Activated T-helper 9 cell treated with anti-CD3 and anti-CD28 coated beads, Interleukin-2, amount 50 U/mL, for 16 hours (primary cell): ENCODE data around the gene MAP6.

Source experiments
- DNase-seq: peaks from one replicate; pipeline ENCODE4 v3.0.0-alpha.2; 2020; ENCODE audit warnings: low read depth

Gene MAP6

DNA sequence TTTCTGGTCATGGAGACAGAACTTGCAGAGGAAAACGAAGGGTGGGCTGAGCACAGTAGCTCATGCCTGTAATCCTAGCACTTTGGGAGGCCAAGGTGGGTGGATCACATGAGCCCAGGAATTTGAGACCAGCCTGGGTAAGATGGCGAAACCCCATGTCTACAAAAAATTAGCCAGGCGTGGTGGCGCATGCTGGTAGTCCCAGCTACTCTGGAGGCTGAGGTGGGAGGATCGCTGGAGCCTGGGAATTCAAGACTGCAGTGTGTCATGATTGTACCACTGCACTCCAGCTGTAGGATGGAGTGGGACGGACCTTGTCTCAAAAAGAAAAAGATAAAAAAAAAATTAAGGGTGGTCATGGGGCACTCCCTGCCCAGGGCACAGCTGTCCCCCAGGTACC lies 100.9 kb downstream of the MAP6 start:
- no peak for DNase-seq

DNA sequence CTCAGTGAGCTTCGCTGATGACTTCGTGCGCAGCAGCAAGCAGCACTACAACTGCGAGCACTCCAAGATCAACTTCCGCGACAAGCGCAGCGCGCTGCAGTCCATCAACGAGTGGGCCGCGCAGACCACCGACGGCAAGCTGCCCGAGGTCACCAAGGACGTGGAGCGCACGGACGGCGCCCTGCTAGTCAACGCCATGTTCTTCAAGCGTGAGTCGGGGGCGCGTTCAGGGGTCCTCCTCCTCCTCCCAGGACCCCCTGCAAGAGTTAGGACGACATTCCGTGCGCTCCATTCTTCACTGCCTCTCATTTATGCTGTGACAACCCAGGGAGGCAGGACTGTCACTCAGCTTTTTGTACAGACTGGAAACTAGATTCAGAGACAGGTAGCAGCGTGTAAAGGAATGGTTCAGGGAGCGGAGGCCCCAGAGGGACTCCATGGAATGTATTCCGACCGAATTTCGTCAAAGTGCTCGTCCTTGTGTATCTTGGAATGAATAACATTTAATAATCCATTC lies 102.0 kb downstream of the MAP6 start:
- DNase-seq: no peak

DNA sequence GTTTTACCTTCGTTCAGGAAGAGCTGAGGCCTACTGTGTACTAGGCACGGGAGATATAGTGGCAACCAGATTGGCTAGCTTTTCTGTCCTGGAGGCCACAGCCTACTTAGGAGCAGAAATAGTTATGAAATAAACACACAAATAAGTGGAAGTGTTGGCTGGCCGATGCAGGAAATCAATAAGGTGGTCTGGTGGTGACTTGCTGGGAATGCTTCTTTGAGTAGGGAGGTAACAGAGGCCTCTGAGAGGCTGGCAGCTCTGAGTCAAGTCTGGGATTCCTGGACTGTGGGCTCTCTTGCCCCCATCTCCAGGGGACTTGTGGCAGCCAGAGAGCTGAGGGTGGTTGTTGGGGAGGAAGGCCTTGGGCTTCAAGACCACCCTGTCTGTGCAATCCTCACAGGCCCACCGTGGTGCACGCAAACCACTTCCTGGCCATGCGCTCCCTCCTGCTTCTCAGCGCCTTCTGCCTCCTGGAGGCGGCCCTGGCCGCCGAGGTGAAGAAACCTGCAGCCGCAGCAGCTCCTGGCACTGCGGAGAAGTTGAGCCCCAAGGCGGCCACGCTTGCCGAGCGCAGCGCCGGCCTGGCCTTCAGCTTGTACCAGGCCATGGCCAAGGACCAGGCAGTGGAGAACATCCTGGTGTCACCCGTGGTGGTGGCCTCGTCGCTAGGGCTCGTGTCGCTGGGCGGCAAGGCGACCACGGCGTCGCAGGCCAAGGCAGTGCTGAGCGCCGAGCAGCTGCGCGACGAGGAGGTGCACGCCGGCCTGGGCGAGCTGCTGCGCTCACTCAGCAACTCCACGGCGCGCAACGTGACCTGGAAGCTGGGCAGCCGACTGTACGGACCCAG lies 102.7 kb downstream of the MAP6 start:
- no peak for DNase-seq

DNA sequence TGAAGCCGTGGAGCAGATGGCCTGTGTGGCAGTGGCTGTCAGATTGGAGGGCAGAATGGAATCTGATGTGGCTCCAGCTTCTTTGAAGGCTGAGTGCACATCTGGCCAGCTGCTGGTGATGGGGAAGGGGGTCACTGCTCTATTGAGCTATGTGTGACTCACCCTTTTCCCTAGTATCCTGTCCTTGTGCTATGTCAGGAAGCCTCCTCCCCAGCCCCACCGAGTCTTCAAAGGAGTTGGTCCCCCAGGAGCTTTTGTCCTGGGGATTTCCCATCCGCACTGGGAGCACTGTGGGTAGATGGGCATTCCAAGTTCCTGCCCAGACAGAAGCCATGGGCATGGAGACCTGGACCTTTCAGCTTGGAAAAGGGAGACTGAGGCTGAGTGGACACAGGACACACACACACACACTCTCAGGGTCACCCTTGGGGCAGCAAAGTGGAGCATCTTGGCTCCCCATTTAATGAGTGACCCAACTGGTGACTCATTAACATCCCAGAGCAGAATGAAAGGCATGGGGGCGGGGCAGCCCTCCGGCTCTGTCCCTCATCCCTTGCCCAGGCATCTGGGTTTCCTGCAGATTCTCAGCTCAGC lies 103.5 kb downstream of the MAP6 start:
- no peak for DNase-seq

DNA sequence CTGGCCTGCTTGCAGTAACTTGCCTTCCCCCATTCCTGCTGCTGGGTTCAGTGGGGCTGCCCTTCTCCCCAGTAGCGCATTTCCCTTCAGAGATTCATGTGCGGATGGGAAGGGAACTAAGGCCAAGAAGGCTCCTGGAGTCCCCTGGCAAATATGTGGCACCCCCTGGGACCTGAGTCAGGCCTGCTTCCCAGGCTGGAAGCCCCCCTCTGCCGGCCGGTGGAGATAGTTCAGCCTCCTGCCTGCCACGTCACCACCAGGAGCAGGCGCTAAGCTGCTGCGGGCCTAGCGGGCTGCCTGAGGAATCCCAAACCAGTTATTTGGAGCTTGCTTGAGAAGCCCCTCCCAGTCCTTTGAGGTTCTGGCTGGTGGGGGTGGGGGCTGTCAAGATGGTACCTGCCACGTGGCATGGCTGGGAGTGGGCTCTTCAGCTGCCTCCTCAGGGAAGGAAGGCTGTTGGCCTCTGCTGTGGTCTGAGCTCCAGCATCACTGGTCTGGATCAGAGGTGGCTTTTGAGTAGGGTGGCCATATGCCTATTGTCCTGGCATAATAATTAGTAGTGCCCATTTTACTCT lies 104.8 kb downstream of the MAP6 start:
- DNase-seq: no peak

DNA sequence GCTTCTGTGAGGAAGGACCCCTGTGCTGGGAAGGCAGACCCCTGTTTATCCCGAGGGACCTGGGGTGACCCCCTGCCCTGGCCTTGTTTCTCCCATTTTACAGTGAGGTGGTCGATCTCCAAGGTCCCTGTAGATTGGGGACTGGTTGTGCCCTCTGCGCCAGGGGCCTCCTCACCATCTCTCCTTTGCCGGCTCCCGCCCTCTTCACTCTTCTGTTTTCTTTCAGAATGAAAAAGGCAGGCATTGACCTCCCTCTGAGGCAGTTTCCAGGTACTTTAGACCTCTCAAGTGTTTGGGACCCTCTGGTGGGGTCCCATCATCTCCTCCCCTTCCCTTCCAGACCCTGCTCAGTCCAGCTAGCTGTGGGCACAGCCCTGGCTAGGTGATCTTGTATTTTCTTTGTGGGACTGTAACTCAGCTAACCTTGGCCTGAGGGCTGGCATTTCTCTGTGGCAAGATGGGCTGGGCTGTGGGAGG lies 105.3 kb downstream of the MAP6 start:
- no peak for DNase-seq

DNA sequence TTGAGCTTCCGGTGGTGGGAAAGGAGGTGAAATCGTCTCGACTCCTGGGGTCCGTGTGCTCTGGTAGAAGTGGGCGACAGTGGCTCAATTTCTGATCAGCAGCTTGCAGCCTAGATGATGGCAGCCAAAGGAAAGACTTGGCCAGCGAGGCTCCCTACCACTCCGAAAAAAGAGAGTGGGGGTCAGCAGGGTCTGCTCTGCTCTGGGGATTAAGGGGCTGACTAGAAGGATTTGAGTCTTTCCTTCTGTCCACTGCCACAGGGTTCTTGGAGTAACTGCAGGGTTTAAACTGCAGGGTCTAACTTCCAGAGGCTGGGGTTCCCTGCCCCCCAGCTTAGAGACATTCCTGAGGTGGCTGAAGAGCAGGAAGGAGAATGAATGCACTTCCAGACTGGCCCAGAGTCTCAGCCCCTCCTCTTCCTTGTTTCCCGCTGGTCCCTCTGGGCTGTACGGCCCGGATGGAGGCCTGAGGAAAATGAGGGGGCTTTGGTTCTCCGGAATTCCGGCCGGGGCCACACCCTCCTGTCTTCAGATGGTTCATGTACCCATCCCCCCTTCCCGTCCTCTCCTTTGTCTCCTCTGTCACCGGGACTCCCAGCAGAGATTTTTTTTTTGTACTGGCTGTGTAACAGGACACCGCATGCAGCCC lies 105.9 kb downstream of the MAP6 start:
- DNase-seq: no peak

DNA sequence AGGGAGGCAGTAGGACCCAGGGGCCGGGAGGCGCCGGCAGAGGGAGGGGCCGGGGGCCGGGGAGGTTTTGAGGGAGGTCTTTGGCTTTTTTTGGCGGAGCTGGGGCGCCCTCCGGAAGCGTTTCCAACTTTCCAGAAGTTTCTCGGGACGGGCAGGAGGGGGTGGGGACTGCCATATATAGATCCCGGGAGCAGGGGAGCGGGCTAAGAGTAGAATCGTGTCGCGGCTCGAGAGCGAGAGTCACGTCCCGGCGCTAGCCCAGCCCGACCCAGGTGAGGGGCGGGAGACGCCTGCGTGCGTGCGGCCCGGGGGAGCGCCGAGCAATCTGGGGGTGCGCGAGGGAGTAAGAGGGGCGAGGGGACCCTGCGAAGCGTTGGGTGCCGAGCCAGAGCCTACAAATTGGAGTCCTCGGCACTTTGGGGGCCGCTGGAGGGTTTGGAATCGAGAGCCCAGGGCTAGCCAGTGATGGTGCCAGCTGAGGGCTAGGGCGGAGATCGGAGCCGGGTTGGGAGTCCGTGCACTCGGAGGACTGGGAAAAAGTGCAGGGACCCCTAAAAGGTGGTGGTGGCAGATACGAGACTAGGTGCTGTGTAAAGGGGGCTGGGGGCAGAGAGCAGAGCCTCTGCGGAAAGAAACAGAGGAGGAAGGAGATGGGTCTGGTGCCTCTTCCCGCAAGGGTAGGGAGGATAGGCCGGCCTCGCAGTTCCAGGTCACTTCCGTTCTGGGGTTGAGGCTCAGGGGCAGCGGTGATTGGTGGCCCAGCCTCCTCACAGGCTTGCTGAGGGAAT lies 106.6 kb downstream of the MAP6 start, which contains the start of gene SERPINH1:
Gene SERPINH1, plus strand, starts transcription at position 206 of the 788 bp plus-strand sequence. CDS start 4,097 bp downstream, outside the sequence.
- peak; percentile 48 for DNase-seq

DNA sequence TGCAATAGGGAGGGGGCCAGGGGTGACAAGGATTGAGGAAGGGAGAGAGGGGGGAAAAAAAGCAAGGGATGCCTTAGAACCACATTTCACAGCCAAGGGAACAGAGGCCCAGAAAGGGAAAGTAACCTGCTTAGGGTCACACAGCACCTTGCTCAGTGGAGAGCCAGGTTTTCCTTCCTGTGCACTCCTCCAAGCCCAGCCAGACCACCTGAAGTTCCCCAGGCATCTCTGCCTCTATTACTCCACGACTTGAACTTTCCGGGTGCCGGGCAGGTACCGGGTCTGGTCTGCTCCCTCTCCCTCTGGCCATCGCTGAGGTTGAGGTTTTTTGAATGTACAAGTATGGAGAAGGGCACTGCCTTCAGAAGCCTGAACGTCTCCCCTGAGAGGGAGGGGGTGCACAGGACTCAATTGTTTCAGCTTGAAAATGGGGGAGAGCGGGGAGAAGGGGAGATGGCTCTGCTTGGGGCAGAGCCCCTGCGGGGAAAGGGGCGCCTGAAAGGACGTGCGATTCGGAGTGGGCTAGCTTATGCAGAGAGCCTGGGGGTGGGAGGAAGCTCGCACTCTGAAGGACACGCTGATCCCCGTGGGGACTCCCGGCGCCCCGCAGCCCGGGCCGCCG lies 107.3 kb downstream of the MAP6 start:
- DNase-seq: no peak

DNA sequence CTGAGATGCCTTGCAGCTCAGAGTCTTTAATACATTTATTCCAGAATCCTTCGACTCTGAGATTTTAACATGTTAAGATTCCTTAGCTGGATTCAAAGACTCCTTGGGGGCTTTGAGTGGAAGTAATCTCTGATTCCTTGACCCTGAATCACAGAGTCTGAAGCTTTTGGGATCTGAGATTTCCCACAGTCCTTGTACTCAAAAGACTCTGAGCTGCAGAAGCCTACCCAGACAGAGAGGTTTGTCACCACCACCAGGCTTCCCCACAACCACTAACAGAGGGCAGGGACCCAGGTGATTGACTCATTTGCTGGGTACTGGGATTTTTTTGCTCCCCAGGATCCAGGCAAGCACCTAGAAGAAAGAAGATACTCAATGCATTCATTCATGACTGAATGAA lies 108.2 kb downstream of the MAP6 start:
- no peak for DNase-seq

DNA sequence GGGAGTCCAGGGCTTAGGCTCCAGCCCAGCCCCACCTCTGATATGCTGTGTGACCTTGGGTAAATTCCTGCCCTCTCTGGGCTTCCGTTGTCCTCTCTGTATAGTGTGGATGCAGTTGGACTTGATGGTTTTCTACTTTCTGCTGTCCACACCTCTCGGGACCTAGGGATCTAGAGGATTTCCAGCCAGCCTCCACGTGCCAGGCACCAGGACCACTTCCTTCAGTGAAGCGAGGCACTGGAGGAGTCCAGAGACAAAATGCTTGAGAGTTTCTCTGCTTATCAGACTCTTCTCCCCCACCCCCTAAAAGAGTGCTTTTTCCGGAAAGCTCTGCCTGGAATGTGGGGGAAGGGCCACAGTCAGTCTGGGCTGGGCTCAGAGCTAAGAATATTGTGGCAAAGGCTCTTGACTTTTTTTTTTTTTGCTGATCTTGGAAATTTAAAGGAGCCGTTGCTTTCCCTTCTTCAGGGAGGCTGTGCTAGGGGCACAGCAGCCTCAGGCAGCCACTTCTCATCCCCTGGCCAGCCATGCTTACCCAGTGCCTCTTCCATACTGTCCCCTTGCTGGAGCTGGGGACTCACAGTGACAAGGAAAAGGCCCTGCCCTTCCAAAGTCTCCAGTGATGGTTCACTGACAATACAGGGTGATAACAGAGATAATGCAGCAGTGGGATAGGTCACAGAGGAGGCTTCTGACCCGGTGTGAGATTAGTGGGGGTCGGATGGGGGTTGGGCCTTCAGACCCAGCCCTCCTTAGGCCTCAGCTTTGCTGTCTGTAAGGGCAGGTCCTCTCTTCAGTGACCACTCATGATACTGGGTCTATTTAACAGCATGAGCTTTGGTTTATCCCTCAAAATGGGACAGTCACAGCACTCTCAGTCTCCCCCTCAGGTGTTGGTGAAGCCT lies 109.6 kb downstream of the MAP6 start:
- DNase-seq: no peak

DNA sequence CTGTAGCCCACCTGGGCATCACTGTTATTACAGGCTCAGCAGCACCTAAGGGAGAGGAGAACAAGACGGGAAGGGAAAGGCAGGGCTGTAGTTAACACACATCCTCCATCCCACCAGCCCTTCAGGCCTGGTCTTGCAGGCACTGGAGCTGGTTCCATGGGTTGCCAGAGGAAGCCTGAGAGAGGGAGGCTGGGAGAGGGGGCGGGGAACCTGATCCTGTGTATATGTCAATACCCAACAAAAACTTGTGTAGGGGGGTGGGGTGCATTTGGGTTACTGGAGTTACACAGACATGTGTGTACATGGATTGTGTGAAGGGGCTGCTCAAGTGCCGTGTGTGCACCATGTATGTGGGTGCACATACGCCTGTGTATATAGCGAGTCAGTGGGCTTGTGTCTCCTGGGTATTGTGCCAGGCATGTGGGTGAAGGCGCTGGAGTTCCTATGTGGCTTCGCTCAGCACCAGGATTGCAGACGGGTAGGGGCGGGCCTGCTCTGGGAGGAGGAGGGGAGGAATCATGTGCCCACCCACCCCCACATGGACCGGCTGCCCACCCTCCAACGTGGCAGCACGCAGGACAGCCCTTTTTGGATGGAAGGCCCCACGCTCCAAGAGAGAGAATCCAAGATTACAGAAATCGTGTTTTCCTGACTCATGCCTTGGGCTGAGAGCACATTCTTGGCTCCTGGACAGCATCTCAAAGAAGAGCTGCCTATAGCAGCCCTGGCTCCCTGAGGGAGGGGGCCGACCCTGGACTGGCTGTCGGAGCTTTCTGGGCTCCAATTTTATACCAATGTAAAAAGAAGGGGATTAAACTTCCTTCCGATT lies 111.0 kb downstream of the MAP6 start:
- DNase-seq: no peak

DNA sequence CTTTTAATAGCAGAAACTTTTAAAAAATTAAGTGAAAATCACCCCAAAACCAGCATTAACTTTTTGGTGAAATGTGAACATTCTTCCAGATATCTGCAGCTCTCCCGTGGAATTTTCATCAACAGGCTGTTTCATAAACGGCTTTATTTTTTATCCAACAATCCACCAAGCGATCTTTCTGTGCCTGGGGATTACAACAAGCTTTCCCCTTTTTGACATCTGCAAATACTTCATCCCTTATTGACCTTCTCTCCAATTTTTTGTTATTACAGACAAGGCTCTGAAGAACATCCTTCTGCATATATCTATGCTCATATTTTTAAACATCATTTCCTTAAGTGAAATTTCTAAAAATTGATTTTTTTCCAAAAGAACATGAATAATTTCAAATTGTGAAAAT lies 112.6 kb downstream of the MAP6 start:
- no peak for DNase-seq

DNA sequence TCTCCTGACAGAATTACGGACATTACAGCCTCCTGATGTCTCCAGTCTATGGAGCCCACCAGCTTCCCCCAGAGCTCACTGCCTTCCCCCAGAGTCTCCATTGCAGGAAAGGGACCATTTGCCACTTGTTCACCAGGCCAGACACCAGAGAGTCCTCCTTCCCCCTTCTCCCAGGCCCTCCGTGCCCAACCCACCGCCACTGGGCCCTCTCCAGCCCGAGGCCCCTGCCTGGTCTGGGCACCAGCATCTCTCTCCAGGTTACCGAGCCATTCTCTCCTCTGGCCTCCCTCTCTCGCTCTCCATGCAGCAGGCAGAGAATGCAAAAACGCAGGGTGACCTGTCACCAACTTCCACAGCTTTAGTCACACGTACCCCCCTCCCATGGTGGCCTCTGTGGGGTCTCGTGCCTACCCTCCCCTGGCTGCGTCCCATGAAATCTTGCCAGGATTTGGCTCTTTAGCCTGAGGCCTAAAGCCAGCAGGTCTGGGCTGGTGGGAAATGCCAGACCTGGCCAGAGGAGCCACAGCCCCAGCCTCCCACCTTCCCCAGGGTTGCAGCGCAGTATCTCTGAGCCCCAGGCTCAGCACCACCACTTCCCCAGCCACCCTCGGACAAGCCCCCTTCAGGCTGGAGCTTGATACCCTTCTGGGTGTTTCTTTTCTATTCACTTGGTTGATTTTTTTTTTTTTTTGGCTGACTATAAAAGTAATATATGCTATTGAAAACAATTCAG lies 113.6 kb downstream of the MAP6 start:
- DNase-seq: no peak

DNA sequence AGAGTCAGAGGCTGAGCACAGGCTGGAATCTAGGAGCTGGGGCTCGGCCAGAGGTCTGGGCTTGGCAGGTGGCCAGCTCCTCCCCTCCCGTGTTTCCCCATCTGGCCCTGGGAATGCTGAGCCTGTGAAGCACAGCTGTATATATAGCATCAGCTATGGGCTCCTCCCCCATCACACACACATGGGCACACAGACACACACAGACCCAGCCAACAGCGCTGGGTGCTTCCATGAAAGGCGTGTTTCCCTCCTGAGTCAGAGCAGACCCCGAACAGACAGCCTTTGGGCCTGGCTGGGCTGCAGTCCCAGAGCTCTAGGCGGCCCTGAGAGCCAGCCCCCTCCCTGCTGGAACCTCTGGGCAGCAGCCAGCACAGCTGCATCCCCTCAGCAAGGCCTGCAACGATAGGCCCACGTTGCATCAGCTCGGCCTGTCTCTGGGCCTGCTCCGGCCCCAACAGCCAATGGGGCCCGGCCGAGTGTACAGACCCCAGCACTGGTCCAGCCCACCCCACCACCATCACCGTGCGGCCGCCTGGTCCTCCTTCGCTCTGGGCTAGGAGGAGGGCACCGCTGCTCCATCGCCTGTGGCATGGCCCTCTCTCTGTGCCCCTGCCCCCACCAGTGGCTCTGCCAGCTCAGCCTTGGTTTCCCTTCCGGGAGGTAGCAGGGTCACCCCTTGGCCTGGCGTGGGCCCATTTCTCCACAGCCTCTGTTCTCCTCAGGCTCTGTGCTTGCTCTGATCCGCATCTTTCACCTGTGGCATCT lies 114.4 kb downstream of the MAP6 start:
- DNase-seq: no peak

DNA sequence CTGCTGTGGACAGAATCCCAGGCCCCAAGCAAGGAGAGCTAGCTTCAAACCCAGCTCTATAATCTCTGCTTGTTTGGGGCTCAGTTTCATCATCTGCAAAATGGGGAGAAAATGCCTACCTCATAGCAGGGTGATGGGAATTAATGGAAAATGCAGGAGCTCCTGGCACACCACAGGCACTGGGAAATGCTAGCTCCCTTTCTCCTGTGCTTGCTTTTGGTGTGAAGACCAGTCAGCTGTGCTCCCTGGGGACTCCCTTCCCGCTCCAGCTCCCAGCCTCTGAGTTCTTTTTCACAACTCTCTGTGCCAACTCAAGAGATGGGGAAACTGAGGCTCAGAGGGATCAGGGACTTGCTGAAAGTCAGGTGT lies 115.0 kb downstream of the MAP6 start:
- no peak for DNase-seq

DNA sequence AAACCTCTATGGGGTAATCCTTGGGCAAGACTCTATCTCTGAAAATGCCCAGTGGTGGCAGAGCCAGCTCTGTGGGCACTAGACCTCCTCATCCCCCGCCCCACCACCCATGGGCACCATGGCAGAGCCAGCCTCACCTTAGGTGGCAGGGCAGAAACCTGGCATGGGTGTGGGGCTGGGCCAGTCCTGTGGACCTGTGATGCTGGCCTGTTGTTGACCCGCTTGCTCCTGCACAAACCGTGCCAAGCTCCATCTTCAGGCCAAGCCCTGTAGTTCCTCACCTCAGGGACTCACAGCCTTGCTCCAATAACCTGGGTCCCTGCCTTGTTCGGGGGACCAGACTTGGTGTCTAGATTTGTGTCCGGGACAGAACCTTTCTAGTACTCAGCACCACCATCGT lies 115.7 kb downstream of the MAP6 start:
- no peak for DNase-seq
